Esophagus squamous epithelium (tissue), 4 donors: Measurements from ENCODE around the gene ATOSB.

ENCODE experiments used
- POLR2A ChIP-seq, 4 donors: fragments of 450-650 bp; IDR thresholded peaks; one replicate each; pipeline ENCODE4 v1.6.1; 2017; ENCODE audit warnings: antibody characterized with exemption in 4 of 4, mild to moderate bottlenecking in 4 of 4, moderate library complexity in 3 of 4
- TF ChIP-seq, protein P1 (sequence below), 6 experiments: fragments of 450-650 bp in 4 of 6; fragments of 200-600 bp in 2 of 6; sonication (generic) in 2 of 6; IDR thresholded peaks; one replicate each; pipeline ENCODE4 v1.5.1; 2016 to 2019; ENCODE audit warnings: antibody characterized with exemption in 6 of 6, mild to moderate bottlenecking in 4 of 6, moderate library complexity in 4 of 6

DNA sequence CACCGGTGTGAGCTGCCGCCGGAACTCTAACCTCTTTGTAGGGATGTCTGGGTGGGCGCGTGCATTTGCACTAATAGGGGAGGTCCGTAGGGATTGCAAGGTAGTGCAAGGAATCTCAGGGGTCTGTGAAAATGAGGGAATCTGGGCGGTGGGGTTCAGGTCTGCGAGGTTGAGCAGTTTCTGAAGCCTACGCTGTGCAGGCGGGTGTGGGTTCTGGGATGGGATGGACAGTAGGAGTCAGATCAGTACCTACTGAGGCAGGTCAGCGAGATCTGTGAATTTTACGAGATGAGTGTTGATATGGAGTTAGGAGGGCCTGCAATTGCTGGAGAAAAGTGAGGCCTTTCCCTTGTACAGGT is 856 bp upstream of the ATOSB start:
- TF ChIP-seq, protein P1, sequence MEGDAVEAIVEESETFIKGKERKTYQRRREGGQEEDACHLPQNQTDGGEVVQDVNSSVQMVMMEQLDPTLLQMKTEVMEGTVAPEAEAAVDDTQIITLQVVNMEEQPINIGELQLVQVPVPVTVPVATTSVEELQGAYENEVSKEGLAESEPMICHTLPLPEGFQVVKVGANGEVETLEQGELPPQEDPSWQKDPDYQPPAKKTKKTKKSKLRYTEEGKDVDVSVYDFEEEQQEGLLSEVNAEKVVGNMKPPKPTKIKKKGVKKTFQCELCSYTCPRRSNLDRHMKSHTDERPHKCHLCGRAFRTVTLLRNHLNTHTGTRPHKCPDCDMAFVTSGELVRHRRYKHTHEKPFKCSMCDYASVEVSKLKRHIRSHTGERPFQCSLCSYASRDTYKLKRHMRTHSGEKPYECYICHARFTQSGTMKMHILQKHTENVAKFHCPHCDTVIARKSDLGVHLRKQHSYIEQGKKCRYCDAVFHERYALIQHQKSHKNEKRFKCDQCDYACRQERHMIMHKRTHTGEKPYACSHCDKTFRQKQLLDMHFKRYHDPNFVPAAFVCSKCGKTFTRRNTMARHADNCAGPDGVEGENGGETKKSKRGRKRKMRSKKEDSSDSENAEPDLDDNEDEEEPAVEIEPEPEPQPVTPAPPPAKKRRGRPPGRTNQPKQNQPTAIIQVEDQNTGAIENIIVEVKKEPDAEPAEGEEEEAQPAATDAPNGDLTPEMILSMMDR (IDR thresholded peaks at IDR 0.05) = no peak
- no peak for TF ChIP-seq POLR2A (IDR thresholded peaks at IDR 0.05)
